K562 (cell line): ENCODE results near the gene LRRC15. TPM values are rescaled to one million over a fixed set of nuclear protein-coding genes. Genes with fewer than 3 reads are reported as not detected.

Experiments used
- ATAC-seq: fragments of 200-7000 bp; cut with Tn5 transposase; 3 replicates; pipeline ENCODE4 v1.9.1; 2020; ENCODE audit warnings: moderate library complexity
- BruUV-seq: library from RNA; stranded (reverse); fragments of 400-500 nt; replicated peaks from 2 replicates; lab custom pipeline; 2021; lab: Mats Ljungman, UMichigan
- CTCF ChIA-PET: fragments of 300-600 bp; formaldehyde crosslinking; extraction: SDS; loops from one replicate; lab custom pipeline; 2021; ENCODE audit warnings: low intra/inter-chr PET ratio; lab: Yijun Ruan, JAX
- POLR2A ChIA-PET: fragments of 300-600, 350-650 bp; sonication (Branson Sonifier 250); formaldehyde crosslinking; extraction: SDS; loops from one replicate; lab custom pipeline; 2021; ENCODE audit warnings: antibody characterized with exemption, inconsistent platforms; lab: Yijun Ruan, JAX
- DNase-seq, 4 experiments: peaks; one replicate each; pipeline versions ENCODE4 v3.0.0 to v3.0.0-alpha.2; 2011 to 2018; ENCODE audit warnings: low spot score in 3 of 4, mixed read lengths in 3 of 4; ENCODE audit errors: extremely low read depth in 1 of 4
- FAIRE-seq: peaks from 2 replicates; lab custom pipeline; 2011; peaks lifted over from hg19 to GRCh38; lab: Jason Lieb, UNC
- H2AFZ ChIP-seq: 2 replicates; pipeline ENCODE4 v1.6.0; 2011; ENCODE audit warnings: low read depth, low read length, control low read depth, inconsistent platforms
- H3K27ac ChIP-seq: fragments of 200-600 bp; 3 replicates; pipeline ENCODE4 v1.8.0; 2011; ENCODE audit warnings: low read depth, mild to moderate bottlenecking, control low read depth, inconsistent platforms, low read length, moderate library complexity, mixed read lengths; ENCODE audit errors: extremely low read depth
- H3K27me3 ChIP-seq, 2 experiments: fragments of 300-600 bp in 1 of 2; 2 replicates in 1 of 2; 3 replicates in 1 of 2; pipeline versions ENCODE4 v1.6.0 to v1.8.0; 2011; ENCODE audit warnings: inconsistent platforms in 2 of 2, low read length in 2 of 2, mild to moderate bottlenecking in 1 of 2, mixed read lengths in 1 of 2, moderate library complexity in 1 of 2; ENCODE audit not compliant: control insufficient read depth in 2 of 2, insufficient read depth in 2 of 2
- H3K36me3 ChIP-seq: fragments of 300-600 bp; 3 replicates; pipeline ENCODE4 v1.8.0; 2011; ENCODE audit warnings: mild to moderate bottlenecking, low read length, inconsistent platforms; ENCODE audit not compliant: control insufficient read depth, insufficient read depth
- H3K4me1 ChIP-seq, 2 experiments: fragments of 200-600 bp in 1 of 2; replicated peaks in 1 of 2; 2 replicates in 1 of 2; 3 replicates in 1 of 2; pipeline versions ENCODE4 v1.5.1 to v1.8.0; 2011; ENCODE audit warnings: inconsistent platforms in 2 of 2, low read length in 2 of 2, mild to moderate bottlenecking in 1 of 2, mixed read lengths in 1 of 2, moderate library complexity in 1 of 2; ENCODE audit not compliant: control insufficient read depth in 2 of 2, insufficient read depth in 2 of 2
- H3K4me2 ChIP-seq: 2 replicates; pipeline ENCODE4 v1.6.1; 2011; ENCODE audit warnings: low read length, control low read depth, inconsistent platforms, mixed read lengths; ENCODE audit not compliant: insufficient read depth
- H3K4me3 ChIP-seq: fragments of 200-600 bp; sonication (generic), shearing (Covaris generic); 2 replicates; pipeline ENCODE4 v1.5.1; 2016; ENCODE audit warnings: control low read depth, inconsistent platforms
- H3K79me2 ChIP-seq: fragments of 200-600 bp; 3 replicates; pipeline ENCODE4 v1.8.0; 2011; ENCODE audit warnings: low read length, inconsistent platforms; ENCODE audit not compliant: control insufficient read depth, insufficient read depth
- H3K9ac ChIP-seq, 2 experiments: 2 replicates each; pipeline versions ENCODE4 v1.6.0 to v1.6.1; 2011; ENCODE audit warnings: low read depth in 2 of 2, low read length in 2 of 2, control low read depth in 1 of 2, inconsistent platforms in 1 of 2, mild to moderate bottlenecking in 1 of 2, mixed read lengths in 1 of 2; ENCODE audit not compliant: insufficient read depth in 1 of 2
- H3K9me1 ChIP-seq: one replicate; pipeline ENCODE4 v1.6.0; 2011; ENCODE audit warnings: inconsistent platforms, mild to moderate bottlenecking, low read length, moderate library complexity; ENCODE audit not compliant: control insufficient read depth, insufficient read depth
- H3K9me3 ChIP-seq: replicated peaks from 2 replicates; pipeline ENCODE4 v1.5.1; 2011; ENCODE audit warnings: low read depth, low read length, inconsistent platforms; ENCODE audit not compliant: control insufficient read depth, insufficient read depth
- H4K20me1 ChIP-seq: replicated peaks from 2 replicates; pipeline ENCODE4 v1.6.1; 2011; ENCODE audit warnings: low read length, inconsistent platforms, mixed read lengths; ENCODE audit not compliant: control insufficient read depth, insufficient read depth
- CBFA2T2 ChIP-seq: fragments of 450-650 bp; conservative IDR thresholded peaks from 2 replicates; pipeline ENCODE4 v1.6.1; 2017; ENCODE audit warnings: mild to moderate bottlenecking
- ZBTB2 ChIP-seq: fragments of 450-650 bp; IDR thresholded peaks from 2 replicates; pipeline ENCODE4 v1.6.1; 2016; ENCODE audit warnings: antibody characterized with exemption
- ZNF175 ChIP-seq: fragments of 200-800 bp; sonication (Bioruptor generic); IDR thresholded peaks from 2 replicates; pipeline ENCODE4 v1.6.1; 2016; ENCODE audit warnings: low read depth, mild to moderate bottlenecking, missing genetic modification characterization, missing compliant biosample characterization
- WGBS: fragments of 100-300 bp; shearing (Covaris generic); methylation state at CpG from one replicate; pipeline ENCODE4 v1.1.6; 2016; ENCODE audit warnings: low coverage, mixed read lengths; ENCODE audit not compliant: insufficient coverage; ENCODE audit errors: missing lambda C conversion rate; 5-methylcytosine and 5-hydroxymethylcytosine counted together
- in situ Hi-C: fragments of 300-500 bp; cut with MboI; formaldehyde crosslinking; loops from 4 replicates; pipeline ENCODE4 v1.15.0; 2018; ENCODE audit warnings: inconsistent platforms, mixed read lengths
- intact Hi-C: fragments of 100-400 bp; cut with micrococcal nuclease; formaldehyde crosslinking; loops from 2 replicates; pipeline ENCODE4 v1.14.2; 2022
- polyA plus RNA-seq, 8 experiments: library from polyadenylated mRNA; depleted of rRNA in 4 of 8; stranded (reverse) in 5 of 8; unstranded in 3 of 8; fragments of >200 nt; fragmentation: Nextera tagmentation in 2 of 8; fragmentation: Illumina TruSeq in 1 of 8; extraction: Ambion mirVana in 2 of 8; extraction: Trizol in 1 of 8; gene quantifications; 2 replicates each; pipeline versions ENCODE4 v1.2.1 to v1.2.3, GENCODE V29; 2011 to 2014; ENCODE audit warnings: inconsistent platforms in 1 of 8, missing spikeins in 1 of 8
- total RNA-seq, 7 experiments: library from RNA; depleted of rRNA in 6 of 7; stranded (reverse); fragments of >200 nt in 6 of 7; fragmentation: Illumina TruSeq in 2 of 7; extraction: Trizol in 2 of 7; gene quantifications; 2 replicates each; pipeline versions ENCODE4 v1.2.1 to v1.2.3, GENCODE V29; 2011 to 2021; ENCODE audit warnings: low replicate concordance in 1 of 7

LRRC15 gene
- total and polyA plus RNA-seq, 9 of the 15 experiments (the other 6 are each of a cell fraction or from before 2014, with no cell fraction given), result not detected

GRCh38 chr3:194365526-194365925 lies 4.0 kb downstream of the LRRC15 start:
- no peaks in the 10 kb centered on the region for H3K36me3 ChIP-seq
- FAIRE-seq (no peak), DNase-seq (no peak), ATAC-seq (no peak)
- H3K9me1 ChIP-seq, result no peaks in the 10 kb centered on the region
- TF ChIP-seq ZNF175 (no peak), ZBTB2 (no peak), CBFA2T2 (no peak)
- H3K79me2 ChIP-seq, result no peaks in the 10 kb centered on the region
- intact Hi-C loops, result no loop called here
- H2AFZ ChIP-seq, result no peak overlapping the region
- H3K4me3 ChIP-seq, result no peak overlapping the region
- no peak overlapping the region for H3K9ac ChIP-seq
- no peak overlapping the region for H3K4me2 ChIP-seq
- no TSS peak for BruUV-seq
- WGBS, result 8% methylated on average over 6 of the region's 6 CpGs
- no peaks in the 10 kb centered on the region for H3K9me3 ChIP-seq
- ChIA-PET CTCF (no interaction called here), POLR2A (interaction anchor here (0.7 to 1.2 kb wide), 2 partner anchors 14 to 15 kb away, joined by 3 to 4 read pairs; no protein-coding TSS in a partner anchor)
- peaks cover 0 to 3% of the 10 kb centered on the region in 2 experiments; a peak in 2 of 5 replicates for H3K4me1 ChIP-seq
- H3K27ac ChIP-seq, result no peak overlapping the region
- H4K20me1 ChIP-seq, result 0 out of 2 replicates have a peak, but pooled peaks cover 5% of the 10 kb centered on the region
- in situ Hi-C loops, result no loop called here
- peaks cover 69 to 93% of the 10 kb centered on the region in 2 experiments for H3K27me3 ChIP-seq
